ENCODE measurements around the gene SNX2. TPM values are rescaled to one million over a fixed set of nuclear protein-coding genes. Genes with fewer than 3 reads are reported as not detected.
"Not testable (repeated sequence)": the region's sequence is repeated elsewhere in the genome, so short reads cannot be mapped to it uniquely, and the experiment has no call there.

Gene SNX2
- total and polyA plus RNA-seq, 2 experiments from 2014 or later, result 56.5 to 62.5 TPM

DNA sequence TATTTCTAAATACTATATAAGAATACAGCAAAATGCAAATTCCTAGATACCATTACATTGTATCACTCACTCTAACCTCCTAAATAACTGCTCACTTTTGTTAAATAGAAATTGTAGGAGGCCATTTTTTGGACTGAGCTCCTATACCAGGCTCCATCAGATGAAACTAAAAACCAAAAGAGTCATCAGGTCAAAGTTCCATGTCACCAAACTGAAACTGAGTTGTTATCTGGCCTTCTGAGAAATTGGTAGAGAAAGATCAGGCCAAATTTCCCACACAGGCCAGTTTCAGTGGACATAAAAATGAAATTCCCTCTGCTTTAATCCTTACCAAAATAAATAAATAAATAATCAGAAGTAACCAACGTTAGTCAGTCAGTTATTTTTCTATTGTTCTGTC, 13.8 kb upstream of the SNX2 start:
- whole genome bisulfite sequencing, 2 experiments (ENCODE audit: low coverage in 1 of 2, low lambda C conversion rate in 2 of 2, missing lambda C conversion rate in 2 of 2), result 0 to 13% methylated on average over 1 of the region's 1 CpG
- no peak overlapping the region for H3K27ac ChIP-seq
- no peaks in the 10 kb centered on the region for H3K27me3 ChIP-seq (replicated peaks; ENCODE audit: insufficient read depth)
- no peaks in the 10 kb centered on the region for H3K36me3 ChIP-seq (ENCODE audit: low read depth)
- H2AFZ ChIP-seq, result no peak overlapping the region
- no peak for DNase-seq
- H3K4me3 ChIP-seq, result no peak overlapping the region
- no peaks in the 10 kb centered on the region for H3K9me2 ChIP-seq (ENCODE audit: insufficient read depth)
- no peaks in the 10 kb centered on the region for H3K79me2 ChIP-seq (ENCODE audit: insufficient read depth)
- in situ Hi-C loops (cut with MboI), result no loop called here
- TF ChIP-seq EZH2 (IDR thresholded peaks at IDR 0.05; ENCODE audit: insufficient read depth, poor library complexity, severe bottlenecking) (no peak), EZH2phosphoT487 (IDR thresholded peaks at IDR 0.05; ENCODE audit: insufficient read depth, low read depth) (no peak)
- H3K9me3 ChIP-seq (ENCODE audit: low read depth), result no peaks in the 10 kb centered on the region
- H3K4me2 ChIP-seq (ENCODE audit: unreplicated experiment), result no peak overlapping the region
- H3K4me1 ChIP-seq (ENCODE audit: insufficient read depth), result peaks cover 9% of the 10 kb centered on the region
- H4K20me1 ChIP-seq (ENCODE audit: insufficient read depth), result no peaks in the 10 kb centered on the region
- H3F3A ChIP-seq (ENCODE audit: insufficient read depth), result 0 out of 2 replicates have a peak, but pooled peaks cover under 1% of the 10 kb centered on the region
- H3K9ac ChIP-seq, result no peak overlapping the region

DNA sequence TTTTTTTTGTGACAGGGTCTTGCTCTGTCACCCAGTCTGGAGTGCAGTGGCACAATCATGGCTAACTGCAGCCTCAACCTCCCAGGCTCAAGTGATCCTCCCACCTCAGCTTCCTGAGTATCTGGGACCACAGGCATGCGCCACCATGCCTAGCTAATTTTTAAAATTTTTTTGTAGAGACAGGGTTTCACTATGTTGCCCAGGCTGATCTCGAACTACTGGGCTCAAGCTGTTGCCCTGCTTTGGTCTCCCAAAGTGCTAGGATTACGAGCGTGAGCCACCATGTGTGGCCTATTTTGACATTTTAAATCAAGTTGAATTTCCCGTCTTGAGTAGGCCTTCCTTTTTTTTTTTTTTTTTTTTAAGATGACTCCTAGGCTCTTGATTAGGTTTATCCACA, 13.0 kb upstream of the SNX2 start:
- H3K79me2 ChIP-seq (ENCODE audit: insufficient read depth); H3K27ac ChIP-seq; H3K4me1 ChIP-seq (ENCODE audit: insufficient read depth); H3K4me3 ChIP-seq; H3K27me3 ChIP-seq (replicated peaks; ENCODE audit: insufficient read depth); H3F3A ChIP-seq (ENCODE audit: insufficient read depth); H3K9me2 ChIP-seq (ENCODE audit: insufficient read depth); H3K9me3 ChIP-seq (ENCODE audit: low read depth); H4K20me1 ChIP-seq (ENCODE audit: insufficient read depth); in situ Hi-C loops (cut with MboI); H3K9ac ChIP-seq; H3K36me3 ChIP-seq (ENCODE audit: low read depth); DNase-seq; H3K4me2 ChIP-seq (ENCODE audit: unreplicated experiment): not testable (repeated sequence)
- 72 to 74% methylated on average over 5 of the region's 5 CpGs for WGBS, 2 experiments (ENCODE audit: low coverage in 1 of 2, low lambda C conversion rate in 2 of 2, missing lambda C conversion rate in 2 of 2)
- H2AFZ ChIP-seq, result 0 out of 2 replicates have a peak overlapping the region, but pooled peaks have one; percentile 29

DNA sequence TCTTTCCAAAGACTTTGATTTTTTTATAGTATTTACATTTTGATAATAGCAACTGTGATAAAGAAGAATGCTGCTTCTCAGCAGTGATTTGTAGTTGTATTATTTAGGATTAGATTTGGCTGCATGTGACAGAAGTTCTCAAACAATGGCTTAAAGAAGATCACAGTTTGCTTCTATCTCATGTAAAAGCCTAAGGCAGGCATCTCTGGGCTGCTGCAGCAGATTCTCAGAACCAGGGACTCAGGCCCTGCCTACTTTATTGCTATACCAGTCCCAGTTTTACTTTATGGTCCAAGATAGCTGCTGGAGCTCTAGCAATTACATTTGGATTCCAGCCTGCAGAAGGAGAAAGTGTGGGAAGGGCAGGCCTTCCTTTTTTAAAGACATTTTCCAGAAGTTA, 8.8 kb upstream of the SNX2 start:
- Histone ChIP-seq H3K4me2 (ENCODE audit: unreplicated experiment) (no peak overlapping the region), H3F3A (ENCODE audit: insufficient read depth) (no peaks in the 10 kb centered on the region), H3K79me2 (ENCODE audit: insufficient read depth) (no peaks in the 10 kb centered on the region), H2AFZ (no peak overlapping the region), H3K4me3 (no peak overlapping the region), H3K4me1 (ENCODE audit: insufficient read depth) (no peaks in the 10 kb centered on the region), H3K9me3 (ENCODE audit: low read depth) (no peaks in the 10 kb centered on the region), H3K9ac (no peak overlapping the region), H3K27me3 (replicated peaks; ENCODE audit: insufficient read depth) (no peaks in the 10 kb centered on the region), H3K27ac (no peak overlapping the region), H3K9me2 (ENCODE audit: insufficient read depth) (no peaks in the 10 kb centered on the region), H3K36me3 (ENCODE audit: low read depth) (no peaks in the 10 kb centered on the region), H4K20me1 (ENCODE audit: insufficient read depth) (no peaks in the 10 kb centered on the region)
- no peak for DNase-seq
- in situ Hi-C loops (cut with MboI), result no loop called here
- TF ChIP-seq EZH2 (IDR thresholded peaks at IDR 0.05; ENCODE audit: insufficient read depth, poor library complexity, severe bottlenecking) (no peak), EZH2phosphoT487 (IDR thresholded peaks at IDR 0.05; ENCODE audit: insufficient read depth, low read depth) (no peak)

DNA sequence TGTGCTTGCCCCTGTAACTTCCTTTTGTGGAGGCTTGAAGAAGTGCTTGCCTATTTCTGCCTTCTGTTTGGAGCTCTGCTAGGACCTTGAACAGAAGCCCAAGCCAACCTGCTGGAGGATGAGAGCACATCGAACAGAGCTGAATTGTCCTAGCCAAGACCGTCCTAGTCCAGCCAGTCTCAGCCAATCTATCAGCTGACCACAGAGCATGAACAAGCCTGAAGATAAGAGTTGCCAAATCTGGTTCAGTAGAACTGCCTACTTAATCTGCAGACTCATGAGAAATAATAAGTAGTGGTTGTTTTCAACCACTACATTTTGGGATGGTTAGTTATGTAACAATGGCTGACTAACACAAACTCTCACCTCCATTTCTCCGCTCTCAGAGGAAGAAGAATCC, 4.4 kb upstream of the SNX2 start:
- 52 to 59% methylated on average over 3 of the region's 3 CpGs for WGBS, 2 experiments (ENCODE audit: low coverage in 1 of 2, low lambda C conversion rate in 2 of 2, missing lambda C conversion rate in 2 of 2)
- Histone ChIP-seq H3K4me3 (no peak overlapping the region), H3K36me3 (ENCODE audit: low read depth) (no peaks in the 10 kb centered on the region), H2AFZ (no peak overlapping the region), H3K79me2 (ENCODE audit: insufficient read depth) (peaks cover 4% of the 10 kb centered on the region), H4K20me1 (ENCODE audit: insufficient read depth) (no peaks in the 10 kb centered on the region), H3K27me3 (replicated peaks; ENCODE audit: insufficient read depth) (no peaks in the 10 kb centered on the region), H3F3A (ENCODE audit: insufficient read depth) (no peaks in the 10 kb centered on the region), H3K4me2 (ENCODE audit: unreplicated experiment) (no peak overlapping the region), H3K9me3 (ENCODE audit: low read depth) (no peaks in the 10 kb centered on the region), H3K4me1 (ENCODE audit: insufficient read depth) (no peaks in the 10 kb centered on the region), H3K9me2 (ENCODE audit: insufficient read depth) (no peaks in the 10 kb centered on the region), H3K27ac (no peak overlapping the region), H3K9ac (no peak overlapping the region)
- in situ Hi-C loops (cut with MboI), result no loop called here
- TF ChIP-seq EZH2 (IDR thresholded peaks at IDR 0.05; ENCODE audit: insufficient read depth, poor library complexity, severe bottlenecking) (no peak), EZH2phosphoT487 (IDR thresholded peaks at IDR 0.05; ENCODE audit: insufficient read depth, low read depth) (no peak)
- DNase-seq, result no peak

DNA sequence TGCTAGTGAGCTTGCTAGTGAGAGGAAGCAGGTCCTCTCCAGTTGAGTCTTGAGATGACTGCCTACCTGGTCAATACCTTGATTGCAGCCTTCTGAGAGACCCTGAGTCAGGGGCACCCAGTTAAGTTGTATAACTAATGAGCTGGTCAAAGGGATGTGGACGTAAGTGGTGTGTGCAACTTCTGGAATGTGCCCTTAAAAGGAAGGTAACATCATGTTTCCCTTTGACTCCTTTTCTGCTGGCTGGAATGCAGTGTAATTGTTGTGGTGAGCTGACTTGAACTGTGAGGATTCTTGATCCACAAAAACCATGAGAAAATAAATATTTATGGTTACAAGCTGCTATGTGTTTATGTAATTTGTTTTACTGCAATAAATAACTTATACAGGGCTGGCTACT, 2.4 kb upstream of the SNX2 start:
- DNase-seq, result peak; percentile 27
- Histone ChIP-seq H3K36me3 (ENCODE audit: low read depth) (no peaks in the 10 kb centered on the region), H3K27me3 (replicated peaks; ENCODE audit: insufficient read depth) (no peaks in the 10 kb centered on the region), H3K9me2 (ENCODE audit: insufficient read depth) (no peaks in the 10 kb centered on the region), H2AFZ (no peak overlapping the region), H3K9me3 (ENCODE audit: low read depth) (no peaks in the 10 kb centered on the region), H4K20me1 (ENCODE audit: insufficient read depth) (peaks cover 6% of the 10 kb centered on the region; the same call in 1 of the 2 replicates), H3K4me3 (no peak overlapping the region), H3K27ac (no peak overlapping the region), H3K4me1 (ENCODE audit: insufficient read depth) (peaks cover 15% of the 10 kb centered on the region), H3K9ac (no peak overlapping the region), H3K79me2 (ENCODE audit: insufficient read depth) (peaks cover 24% of the 10 kb centered on the region), H3K4me2 (ENCODE audit: unreplicated experiment) (no peak overlapping the region), H3F3A (ENCODE audit: insufficient read depth) (no peaks in the 10 kb centered on the region)
- TF ChIP-seq EZH2phosphoT487 (IDR thresholded peaks at IDR 0.05; ENCODE audit: insufficient read depth, low read depth) (no peak), EZH2 (IDR thresholded peaks at IDR 0.05; ENCODE audit: insufficient read depth, poor library complexity, severe bottlenecking) (no peak)
- 54 to 72% methylated on average over 1 of the region's 1 CpG for WGBS, 2 experiments (ENCODE audit: low coverage in 1 of 2, low lambda C conversion rate in 2 of 2, missing lambda C conversion rate in 2 of 2)
- in situ Hi-C loops (cut with MboI), result no loop called here
